HG03108 (cell line): ENCODE data around the gene MPST.
"Not testable (repeated sequence)": the region's sequence is repeated elsewhere in the genome, so short reads cannot be mapped to it uniquely, and the experiment has no call there.

Source experiments
- ATAC-seq: cut with Tn5 transposase; IDR thresholded peaks from one replicate; pipeline ENCODE4 v1.9.1; 2021; ENCODE audit warnings: moderate library complexity; ENCODE audit not compliant: unreplicated experiment

MPST gene

DNA sequence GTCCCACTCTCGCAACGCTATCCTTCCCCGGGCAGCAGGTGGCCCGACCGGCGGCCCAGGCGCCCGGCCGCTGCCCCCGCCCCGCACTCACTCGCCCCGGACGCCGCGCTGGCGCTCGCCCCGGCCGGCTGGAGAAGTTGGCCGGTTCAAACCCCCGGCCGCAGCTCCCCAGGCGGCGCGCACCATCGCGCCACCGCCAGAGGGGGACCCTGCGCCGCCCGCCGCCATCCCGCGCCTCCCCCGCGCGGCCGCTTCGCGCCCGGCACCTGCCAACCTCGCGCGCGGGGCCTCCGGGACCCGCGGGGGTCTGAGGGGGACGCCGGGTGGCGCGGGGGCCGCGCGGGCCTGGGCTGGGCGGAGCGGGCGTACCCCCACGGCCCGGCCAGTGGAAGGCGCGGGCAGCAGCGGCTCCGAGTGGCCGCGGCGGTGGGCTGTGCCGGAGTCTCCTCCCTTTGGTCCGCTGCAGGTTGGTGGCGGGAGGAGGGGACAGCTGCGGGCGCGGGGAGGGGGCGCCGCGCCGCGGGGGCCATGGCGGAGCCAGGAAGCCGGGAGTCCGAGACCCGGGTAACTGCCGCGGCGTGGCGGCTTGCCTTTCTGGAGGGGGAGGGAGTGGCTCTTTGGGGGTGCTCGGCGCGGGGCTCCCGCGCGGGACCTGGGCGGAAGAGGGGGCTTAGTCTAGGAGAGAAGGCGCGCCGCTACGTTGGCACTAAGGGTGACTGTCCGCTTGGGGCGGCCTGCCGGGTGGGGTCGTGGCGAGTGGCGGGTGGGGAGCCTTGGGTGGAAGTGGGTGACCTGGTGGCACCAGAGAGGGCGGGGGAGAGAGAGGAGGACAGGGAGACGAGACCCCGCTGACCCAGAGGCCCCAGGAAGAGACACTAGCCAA is at the start of gene MPST, which contains the start of gene TST:
MPST (plus strand) TSS at position 434 of the 883 bp plus-strand sequence; CDS start at position 529, 95 bp downstream.
TST (minus strand) TSS at position 139 of the 883 bp plus-strand sequence. CDS start 715 bp downstream, outside the sequence.
- ATAC-seq = peak; percentile 71

DNA sequence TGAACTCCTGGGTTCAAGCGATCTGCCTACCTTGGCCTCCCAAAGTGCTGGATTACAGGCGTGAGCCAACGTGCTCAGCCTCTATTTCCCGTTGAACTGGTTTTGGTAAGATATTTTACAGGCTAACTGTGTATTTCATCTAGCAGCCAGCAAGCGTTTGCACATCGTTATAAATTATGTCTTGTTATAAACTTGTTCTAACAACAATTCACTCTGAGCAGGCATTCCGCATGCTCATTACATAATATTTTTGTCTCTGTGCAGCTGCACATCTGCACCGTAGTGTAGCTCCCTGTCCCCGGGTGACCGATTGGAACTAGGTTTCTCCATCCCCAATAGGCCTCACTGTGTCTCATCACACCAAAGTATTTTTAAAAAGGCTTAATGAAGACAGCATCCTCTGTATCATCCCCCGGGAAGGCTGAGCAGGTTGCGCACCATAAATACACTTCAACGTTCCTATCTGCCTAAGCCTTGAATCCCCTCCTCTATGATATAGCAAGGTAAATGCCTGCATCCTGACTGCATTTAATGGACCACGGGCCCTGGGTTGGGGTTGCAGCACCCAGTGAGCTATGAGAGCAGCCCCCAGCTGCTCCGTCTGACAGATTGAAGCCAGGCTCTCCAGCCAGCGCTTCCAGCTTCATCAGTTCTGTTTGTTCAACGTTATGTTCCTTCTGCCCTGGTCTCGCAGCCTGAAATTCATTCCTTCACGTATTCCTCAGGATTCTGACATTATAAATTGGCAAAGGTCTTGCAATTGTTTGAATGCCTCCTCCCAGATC is 48.0 kb upstream of the MPST start:
- no peak for ATAC-seq

DNA sequence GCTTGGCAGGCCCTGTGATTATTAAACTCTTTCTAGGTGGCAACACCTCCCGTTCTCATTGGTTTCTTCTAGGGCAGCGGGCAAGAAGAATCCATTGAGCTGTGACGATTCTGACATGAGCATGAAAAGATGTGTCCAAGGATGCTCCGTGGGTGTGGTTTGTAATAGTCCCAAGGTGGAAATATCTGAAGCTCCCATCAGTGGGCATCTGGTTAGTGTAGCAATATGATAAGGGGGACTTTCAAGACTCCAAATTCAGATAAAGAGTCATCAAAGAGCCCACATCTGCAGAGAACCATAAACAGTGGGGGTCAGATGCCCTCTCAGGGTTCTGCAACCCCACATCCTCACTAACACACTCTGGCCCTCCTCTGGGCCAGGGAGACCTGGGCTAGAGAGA is 42.9 kb upstream of the MPST start:
- ATAC-seq = no peak

DNA sequence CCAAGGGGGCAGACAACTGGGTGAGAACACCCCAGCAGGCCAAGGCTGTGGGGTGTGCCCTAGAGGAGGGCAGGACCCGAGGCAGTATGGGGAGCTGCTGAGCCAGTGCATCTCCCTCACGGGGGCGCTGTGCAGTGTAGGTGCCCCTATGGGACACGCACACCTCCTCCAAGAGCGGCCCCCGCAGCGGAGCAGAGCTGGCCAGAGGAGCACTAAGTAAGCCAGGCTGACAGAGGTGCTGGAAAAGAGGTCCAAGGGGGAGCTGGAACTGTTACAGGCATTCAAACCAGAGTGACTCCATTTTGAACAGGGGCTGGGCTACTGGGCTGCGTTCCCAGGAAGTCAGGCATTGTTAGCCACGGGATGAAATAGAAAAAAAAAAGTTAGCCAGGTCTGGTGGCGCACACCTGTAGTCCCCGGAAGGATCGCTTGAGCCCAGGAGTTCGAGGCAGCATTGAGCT is 42.1 kb upstream of the MPST start:
- ATAC-seq = peak; percentile 58

DNA sequence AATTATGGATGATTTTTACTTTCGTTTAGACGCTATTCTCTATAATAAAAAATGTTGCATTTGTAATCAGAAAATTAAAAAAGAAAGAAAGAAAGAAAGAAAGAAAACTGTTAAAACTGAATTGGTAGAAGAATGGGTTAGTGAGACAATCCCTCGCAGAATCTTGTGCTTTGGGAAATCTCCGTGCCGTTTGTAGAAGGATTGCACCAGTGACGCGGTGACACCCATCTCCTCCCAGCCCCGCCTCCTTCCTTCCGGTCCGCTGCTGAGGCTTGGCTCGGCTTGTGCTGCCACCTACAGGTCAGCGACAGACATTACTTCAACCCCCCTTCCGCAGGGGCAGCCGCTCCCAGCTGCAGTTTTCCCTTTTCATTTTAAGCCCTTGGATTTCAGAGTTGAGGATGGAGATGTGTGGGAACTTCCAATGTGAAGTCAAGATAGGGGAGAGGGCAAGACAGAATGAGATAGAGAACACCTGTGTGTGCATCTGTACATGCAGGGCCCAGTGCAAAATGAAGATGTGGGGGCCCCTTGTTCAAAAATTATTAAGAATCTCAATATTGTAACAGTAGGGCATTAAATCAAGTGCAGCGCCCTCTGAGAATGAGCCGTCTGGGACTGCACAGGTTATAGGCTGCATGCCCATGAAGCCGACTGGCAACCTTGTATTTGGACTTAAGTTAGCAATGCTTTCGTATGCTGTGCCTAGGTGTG is 41.4 kb upstream of the MPST start:
- no peak for ATAC-seq

DNA sequence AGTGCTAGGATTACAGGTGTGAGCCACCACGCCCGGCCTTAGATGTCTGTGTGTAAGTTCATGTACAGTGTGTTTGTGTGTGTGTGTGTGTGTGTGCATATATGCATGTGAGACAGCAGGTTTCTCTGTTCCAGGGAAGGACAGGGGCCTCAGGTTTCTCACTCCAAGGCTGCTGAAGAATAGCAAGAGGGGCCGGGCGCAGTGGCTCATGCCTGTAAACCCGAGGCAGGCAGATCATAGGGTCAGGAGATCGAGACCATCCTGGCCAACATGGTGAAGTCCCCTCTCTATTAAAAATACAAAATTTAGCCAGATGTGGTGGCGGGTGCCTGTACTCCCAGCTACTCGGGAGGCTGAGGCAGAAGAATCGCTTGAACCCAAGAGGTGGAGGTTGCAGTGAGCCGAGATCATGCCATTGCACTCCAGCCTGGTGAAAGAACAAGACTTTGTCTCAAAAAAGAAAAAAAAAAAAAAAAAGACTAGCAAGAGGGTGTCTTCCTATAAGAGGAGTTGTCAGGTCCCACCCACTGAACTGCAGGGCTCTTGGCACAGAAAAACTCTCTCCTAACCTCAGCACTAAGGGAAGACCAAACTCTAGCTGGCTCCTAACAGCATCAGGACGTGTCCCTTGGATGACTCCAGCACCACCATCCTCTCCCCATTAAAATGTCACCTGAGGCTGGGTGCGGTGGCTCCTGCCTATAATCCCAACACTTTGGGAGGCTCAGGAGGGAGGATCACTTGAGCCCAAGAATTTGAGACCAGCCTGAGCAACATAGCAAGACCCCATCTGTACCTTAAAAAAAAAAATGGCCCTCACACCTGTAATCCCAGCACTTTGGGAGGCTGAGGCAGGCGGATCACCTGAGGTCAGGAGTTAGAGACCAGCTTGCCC is 40.3 kb upstream of the MPST start:
- no peak for ATAC-seq

DNA sequence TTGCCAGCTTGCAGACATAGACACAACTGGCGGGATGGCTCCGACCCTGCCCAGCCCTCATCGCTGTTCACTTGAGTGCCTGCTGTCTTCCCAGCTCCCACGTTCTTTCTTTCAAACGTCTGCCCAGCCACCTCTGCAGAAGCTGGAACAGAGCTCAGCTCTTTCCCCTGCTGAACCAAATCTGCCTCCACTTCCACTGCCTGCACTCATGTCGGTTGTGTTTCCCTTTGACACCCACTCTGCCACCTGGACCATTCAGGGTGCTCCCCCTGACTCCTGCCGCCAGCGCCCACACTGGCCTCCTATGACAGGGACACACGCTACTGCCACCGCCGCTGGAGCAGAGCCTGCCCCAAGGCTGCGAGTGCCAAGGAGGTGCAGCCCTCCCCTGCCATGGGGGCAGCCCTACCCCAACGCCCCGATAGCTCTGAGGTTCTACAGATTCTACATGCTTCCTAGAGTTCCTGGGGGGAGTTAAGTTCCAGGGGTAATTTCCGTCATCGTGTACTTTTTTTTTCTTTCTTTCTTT is 38.2 kb upstream of the MPST start:
- ATAC-seq = no peak

DNA sequence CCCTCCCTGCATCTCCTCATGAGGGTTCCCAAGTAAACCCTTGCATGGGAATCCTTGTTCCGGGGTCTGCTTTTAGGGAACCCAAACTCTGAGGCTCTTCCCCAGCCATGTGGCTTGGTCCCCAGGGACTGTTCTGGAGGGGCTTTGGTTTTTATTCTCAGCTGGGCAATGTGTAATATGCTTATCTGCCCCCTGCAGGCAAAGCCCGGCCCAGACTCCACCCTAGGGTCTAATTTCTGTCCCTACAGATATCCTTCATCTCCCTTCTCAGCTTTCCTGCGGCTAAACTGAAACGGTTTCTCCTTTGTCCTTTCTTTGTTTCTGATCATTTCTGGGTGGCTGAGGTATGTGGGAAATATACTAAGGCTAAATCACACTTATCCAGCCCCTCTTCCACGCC is 37.4 kb upstream of the MPST start:
- no peak for ATAC-seq

DNA sequence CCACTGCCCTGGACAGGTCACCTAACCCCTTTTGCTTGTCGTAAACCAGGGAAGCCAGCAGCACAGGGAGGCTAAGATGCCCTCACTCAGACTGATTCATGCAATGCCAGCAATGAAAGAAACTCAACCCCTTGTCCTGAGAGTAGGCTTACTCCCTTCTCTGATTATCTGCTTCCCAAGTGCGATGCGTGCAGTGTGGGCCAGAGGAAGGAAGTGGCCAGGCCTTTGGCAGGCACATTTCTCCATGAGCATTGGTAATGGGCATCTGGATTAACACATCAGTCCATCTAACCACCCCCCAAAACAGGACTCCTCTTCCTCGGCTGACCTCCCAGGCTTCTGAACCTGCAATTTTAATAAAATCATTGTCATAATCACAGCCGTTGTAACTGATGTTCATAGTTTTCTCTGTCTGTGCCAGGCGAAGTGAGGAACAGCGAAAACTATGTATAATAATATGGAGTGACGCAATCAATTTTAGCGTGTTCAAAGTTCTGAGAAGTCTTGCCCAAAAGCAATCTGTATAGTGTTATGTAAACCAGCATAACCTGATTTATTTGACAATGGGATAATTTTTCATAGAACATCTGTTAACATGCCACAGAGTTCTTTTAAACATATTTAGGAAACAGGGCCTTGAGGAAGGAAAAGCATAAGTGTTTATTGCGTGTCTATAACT is 34.2 kb upstream of the MPST start:
- ATAC-seq = no peak

DNA sequence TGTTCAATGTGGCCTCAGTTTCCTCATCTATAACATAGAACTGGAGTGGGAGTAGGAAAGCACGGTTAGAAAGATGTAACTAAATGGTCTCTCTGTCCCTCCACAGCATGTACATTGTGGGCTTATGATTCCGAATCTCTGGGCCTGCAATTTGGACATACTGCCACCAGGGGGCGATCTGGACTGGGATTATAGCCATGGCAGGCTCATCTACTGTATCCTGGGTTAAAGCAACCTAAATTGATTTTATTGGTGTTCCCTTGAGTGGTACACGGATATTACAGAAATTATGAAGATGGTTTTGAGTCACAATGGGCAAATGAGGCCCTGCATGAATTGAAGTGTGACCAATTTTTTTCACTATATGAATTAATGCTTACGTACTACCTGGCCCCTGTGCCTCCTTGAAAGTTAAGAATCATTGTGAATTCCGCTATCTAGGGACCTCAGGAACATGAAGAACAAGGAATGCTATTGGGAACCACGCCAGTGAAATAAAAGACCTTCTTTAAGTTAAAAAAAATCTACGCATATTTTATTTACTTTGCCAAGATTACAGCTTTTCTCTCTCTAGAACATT is 33.2 kb upstream of the MPST start:
- ATAC-seq = no peak

DNA sequence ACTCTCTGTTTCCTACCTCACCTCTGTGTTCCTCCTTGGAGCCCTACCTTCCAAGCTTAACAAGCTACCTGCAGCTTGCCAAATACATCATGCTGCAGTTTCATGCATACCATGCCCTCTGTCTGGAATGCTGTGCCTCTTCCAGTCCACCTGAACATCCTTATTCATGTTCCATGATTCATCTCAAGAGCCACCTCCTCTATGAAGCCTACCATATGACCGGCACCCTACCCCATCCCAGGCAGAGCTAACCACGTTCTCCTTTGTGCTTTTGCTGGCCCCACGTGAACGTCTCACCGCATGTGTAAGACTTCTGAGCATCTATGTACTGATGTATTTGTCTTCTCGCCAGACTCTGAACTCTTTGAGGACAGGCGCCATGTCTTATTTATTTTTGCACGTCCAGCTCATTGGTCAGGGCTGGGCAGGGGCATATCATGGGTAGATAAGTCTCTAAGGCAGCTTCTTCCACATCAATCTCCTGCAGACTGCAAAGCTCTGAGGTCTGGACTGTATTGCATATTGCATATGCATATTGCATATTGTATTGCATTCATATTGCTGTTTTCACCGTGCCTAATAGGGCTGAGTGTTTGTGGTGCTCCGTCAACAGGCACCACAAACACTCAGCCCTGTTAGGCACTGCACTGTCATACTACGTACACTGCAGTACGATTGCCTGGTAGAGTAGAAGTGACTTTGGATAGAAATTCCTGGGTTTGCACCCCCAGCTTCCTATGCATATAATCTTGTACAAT is 31.3 kb upstream of the MPST start:
- no peak for ATAC-seq

DNA sequence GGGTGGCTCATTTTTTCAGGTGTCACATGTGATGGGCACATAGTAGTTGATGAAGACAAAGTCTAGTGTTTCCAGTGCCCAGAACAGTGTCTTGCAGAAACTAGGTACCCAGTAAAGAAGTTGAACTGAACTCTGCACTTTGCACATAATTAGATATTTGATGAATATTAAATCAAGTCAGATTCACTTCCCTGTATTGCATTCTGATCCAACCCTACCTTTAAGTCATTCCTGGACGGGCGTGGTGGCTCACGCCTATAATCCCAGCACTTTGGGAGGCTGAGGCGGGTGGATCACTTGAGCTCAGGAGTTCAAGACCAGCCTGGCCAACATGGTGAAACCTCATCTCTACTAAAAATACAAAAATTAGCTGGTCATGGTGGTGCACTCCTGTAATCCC is 30.5 kb upstream of the MPST start:
- not testable (repeated sequence) for ATAC-seq

DNA sequence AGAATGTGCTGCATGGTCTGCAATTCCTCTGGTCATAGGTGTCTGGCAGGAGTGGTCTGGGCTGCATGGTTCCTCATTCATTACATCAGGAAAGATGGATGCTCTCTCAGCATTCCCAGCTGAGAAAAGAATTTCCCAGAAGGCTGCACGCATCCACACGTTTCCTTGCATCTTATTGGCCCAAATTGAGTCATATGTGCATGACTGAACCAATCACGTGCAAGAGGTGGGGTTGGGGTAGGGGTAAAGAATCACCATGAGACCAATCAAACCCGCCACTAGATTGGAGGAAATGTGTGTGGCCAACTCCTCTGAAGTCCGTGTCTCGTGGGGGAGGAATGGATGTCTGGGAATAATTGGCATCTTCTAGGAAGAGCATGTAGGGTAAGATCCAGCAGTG is 29.1 kb upstream of the MPST start:
- no peak for ATAC-seq

DNA sequence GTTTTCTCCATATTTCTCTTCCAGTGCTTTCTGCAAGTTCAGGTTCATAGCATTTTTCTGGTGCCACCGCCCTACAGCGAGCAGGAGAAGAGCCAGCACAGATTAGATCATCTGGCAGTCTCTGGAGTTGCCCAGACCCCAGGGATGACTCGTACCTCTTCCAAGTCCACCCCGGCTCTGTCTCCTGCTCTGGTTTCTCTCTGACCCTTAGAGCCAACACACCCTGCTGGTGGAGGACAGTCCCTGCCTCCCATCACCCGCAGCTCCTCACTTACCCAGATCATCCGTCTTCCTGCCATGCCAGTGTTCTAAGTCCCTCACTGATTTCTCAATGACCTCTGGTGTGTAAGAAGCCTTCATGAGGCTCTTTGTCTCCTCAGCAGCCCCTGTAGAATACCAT is 28.3 kb upstream of the MPST start:
- ATAC-seq = no peak

DNA sequence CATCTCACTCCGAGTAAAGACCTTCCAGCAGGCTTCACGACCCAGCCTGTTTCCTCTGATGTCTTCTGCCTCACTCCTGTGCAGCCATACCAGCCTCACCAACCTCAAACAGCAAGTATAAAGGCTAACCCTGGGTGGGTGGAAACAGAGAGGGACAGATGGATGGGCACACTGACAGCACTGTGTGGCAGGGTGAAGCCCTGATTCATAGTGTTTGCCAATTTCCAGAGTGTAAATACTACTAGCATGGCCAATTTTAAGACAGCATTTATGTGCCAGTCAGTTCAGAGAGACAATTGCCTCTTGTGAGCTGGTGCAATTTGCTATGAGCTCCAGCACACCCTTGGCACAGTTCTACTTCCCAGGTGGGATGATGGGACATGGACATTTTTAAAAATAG is 21.8 kb upstream of the MPST start:
- no peak for ATAC-seq

DNA sequence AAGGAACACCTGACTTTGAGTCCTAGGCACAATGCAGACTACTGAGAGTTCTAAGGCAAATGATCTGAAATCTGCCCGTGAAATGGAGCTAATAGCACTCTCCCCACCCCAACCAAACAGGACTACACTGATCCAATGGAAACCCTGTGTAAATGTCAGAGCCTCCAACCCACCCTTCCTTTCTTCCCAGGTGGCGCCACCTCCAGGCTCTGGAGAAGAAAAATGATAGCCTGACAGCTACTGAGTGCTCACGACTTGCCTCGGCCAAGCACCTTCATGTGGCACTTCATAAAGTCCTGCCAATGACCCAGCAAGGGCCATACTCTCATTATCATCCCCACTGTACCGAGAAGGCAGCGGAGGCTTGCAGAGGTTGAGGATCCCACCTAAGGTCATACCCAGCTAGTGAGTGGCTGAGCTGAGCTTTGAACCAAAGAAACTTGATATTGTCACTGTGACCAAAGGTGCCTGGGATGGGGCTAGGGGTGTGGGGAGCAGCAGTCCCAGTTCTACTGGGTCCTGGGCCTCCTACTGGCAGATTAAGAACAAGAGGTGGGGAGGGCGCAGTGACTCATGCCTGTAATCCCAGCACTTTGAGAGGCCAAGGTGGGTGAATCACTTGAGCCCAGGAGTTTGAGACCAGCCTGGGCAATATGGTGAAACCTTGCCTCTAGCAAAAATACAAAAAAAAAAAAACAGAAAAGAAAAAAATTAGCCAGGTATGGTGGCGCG is 20.8 kb upstream of the MPST start:
- no peak for ATAC-seq

DNA sequence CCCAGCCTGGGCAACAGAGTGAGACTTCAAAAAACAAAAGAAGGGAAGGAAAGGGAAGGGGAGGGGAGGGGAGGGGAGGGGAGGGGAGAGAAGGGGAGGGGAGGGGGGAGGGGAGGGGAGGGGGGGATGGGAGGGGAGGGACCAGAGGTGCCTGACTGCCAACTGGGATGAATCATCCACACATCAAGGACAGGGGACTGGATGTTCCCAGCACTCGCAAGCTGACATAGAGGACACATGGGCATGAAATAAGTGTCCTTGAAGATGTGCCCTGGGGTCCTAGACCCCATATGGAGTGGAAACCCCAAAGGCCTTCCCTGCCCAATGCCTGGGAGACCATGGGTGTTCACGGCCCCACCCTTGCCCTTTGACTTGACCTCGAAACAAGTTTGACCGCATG is 20.1 kb upstream of the MPST start:
- ATAC-seq = no peak
